Panc1 (cell line): ENCODE measurements around the gene CNTNAP1. TPM values are rescaled to one million over a fixed set of nuclear protein-coding genes. Genes with fewer than 3 reads are reported as not detected.
A peak's percentile ranks its signal among the peaks of the same experiment; 100 is the strongest.

ENCODE experiments used
- ATAC-seq: fragments of 200-7000 bp; cut with Tn5 transposase; 2 replicates; pipeline ENCODE4 v1.9.1; 2020; ENCODE audit warnings: mild to moderate bottlenecking, moderate library complexity
- BruUV-seq: library from RNA; stranded (reverse); fragments of 400-500 nt; replicated peaks from 2 replicates; lab custom pipeline; 2021; lab: Mats Ljungman, UMichigan
- CTCF ChIA-PET: fragments of 300-600 bp; sonication (Branson Sonifier 250); formaldehyde crosslinking; loops from one replicate; lab custom pipeline; 2022; ENCODE audit warnings: antibody characterized with exemption; lab: Charles Lee
- POLR2A ChIA-PET: fragments of 300-600 bp; sonication (Branson Sonifier 250); formaldehyde crosslinking; loops from one replicate; lab custom pipeline; 2022; ENCODE audit warnings: antibody characterized with exemption; lab: Charles Lee
- DNase-seq: peaks from one replicate; pipeline ENCODE4 v3.0.0-alpha.2; 2010; ENCODE audit warnings: low read depth, low spot score
- H3K27ac ChIP-seq: 2 replicates; pipeline ENCODE4 v1.5.1; 2011; ENCODE audit warnings: mild to moderate bottlenecking, low read length, inconsistent platforms
- H3K27me3 ChIP-seq: fragments of 200-500 bp; sonication (Bioruptor generic); 2 replicates; pipeline ENCODE4 v1.6.0; 2014; ENCODE audit warnings: low read length, inconsistent platforms; ENCODE audit not compliant: control insufficient read depth, insufficient read depth
- H3K36me3 ChIP-seq: fragments of 200-500 bp; sonication (Bioruptor generic); 2 replicates; pipeline ENCODE4 v1.5.1; 2014; ENCODE audit warnings: inconsistent platforms, mild to moderate bottlenecking, low read length, moderate library complexity; ENCODE audit not compliant: control insufficient read depth, insufficient read depth
- H3K4me1 ChIP-seq: 2 replicates; pipeline ENCODE4 v1.5.1; 2011; ENCODE audit warnings: inconsistent platforms, mild to moderate bottlenecking, low read length, moderate library complexity; ENCODE audit not compliant: control insufficient read depth, insufficient read depth
- H3K4me3 ChIP-seq, 2 experiments: 2 replicates each; pipeline ENCODE4 v1.5.1; 2011 to 2012; ENCODE audit warnings: low read depth in 2 of 2, low read length in 2 of 2, mild to moderate bottlenecking in 2 of 2, inconsistent platforms in 1 of 2, moderate library complexity in 1 of 2
- H3K9me3 ChIP-seq: fragments of 200-500 bp; sonication (Bioruptor generic); 2 replicates; pipeline ENCODE4 v1.5.1; 2014; ENCODE audit warnings: low read depth, mild to moderate bottlenecking, inconsistent platforms, low read length, moderate library complexity; ENCODE audit not compliant: control insufficient read depth, insufficient read depth
- POLR2AphosphoS5 ChIP-seq: IDR thresholded peaks from 2 replicates; pipeline ENCODE4 v1.6.1; 2012; ENCODE audit warnings: mild to moderate bottlenecking, low read depth, low read length, moderate library complexity
- SIN3A ChIP-seq: IDR thresholded peaks from 2 replicates; pipeline ENCODE4 v1.6.1; 2012; ENCODE audit warnings: low read depth, mild to moderate bottlenecking, low read length, moderate library complexity, borderline replicate concordance; ENCODE audit not compliant: insufficient read depth
- TCF7L2 ChIP-seq: IDR thresholded peaks from 2 replicates; pipeline ENCODE4 v1.6.1; 2011; ENCODE audit warnings: mild to moderate bottlenecking, low read depth, low read length, inconsistent platforms
- in situ Hi-C: cut with HindIII; loops from 2 replicates; pipeline ENCODE4 v1.10.0; 2016; ENCODE audit warnings: low sequenced_read_pairs, low pct_unique_long_range_greater_than_20kb
- intact Hi-C: fragments of 100-400 bp; cut with micrococcal nuclease; formaldehyde crosslinking; loops from one replicate; pipeline ENCODE4 v1.10.0; 2022; ENCODE audit not compliant: unreplicated experiment
- total RNA-seq: library from RNA; stranded (reverse); gene quantifications from one replicate; pipeline ENCODE4 v1.2.1, GENCODE V29; 2021; ENCODE audit not compliant: unreplicated experiment
- TF ChIP-seq, protein P1 (sequence below): fragments of 450-650 bp; IDR thresholded peaks from 2 replicates; pipeline ENCODE4 v1.5.1; 2017; ENCODE audit warnings: mild to moderate bottlenecking
- TF ChIP-seq, protein P2 (sequence below), 2 experiments: IDR thresholded peaks; 2 replicates each; pipeline ENCODE4 v1.6.1; 2011 to 2012; ENCODE audit warnings: low read depth in 2 of 2, control low read depth in 1 of 2, low read length in 1 of 2, mild to moderate bottlenecking in 1 of 2, moderate library complexity in 1 of 2; ENCODE audit not compliant: insufficient read depth in 1 of 2

CNTNAP1 gene
- total RNA-seq, 1 experiment from 2014 or later, result 20.4 TPM

DNA sequence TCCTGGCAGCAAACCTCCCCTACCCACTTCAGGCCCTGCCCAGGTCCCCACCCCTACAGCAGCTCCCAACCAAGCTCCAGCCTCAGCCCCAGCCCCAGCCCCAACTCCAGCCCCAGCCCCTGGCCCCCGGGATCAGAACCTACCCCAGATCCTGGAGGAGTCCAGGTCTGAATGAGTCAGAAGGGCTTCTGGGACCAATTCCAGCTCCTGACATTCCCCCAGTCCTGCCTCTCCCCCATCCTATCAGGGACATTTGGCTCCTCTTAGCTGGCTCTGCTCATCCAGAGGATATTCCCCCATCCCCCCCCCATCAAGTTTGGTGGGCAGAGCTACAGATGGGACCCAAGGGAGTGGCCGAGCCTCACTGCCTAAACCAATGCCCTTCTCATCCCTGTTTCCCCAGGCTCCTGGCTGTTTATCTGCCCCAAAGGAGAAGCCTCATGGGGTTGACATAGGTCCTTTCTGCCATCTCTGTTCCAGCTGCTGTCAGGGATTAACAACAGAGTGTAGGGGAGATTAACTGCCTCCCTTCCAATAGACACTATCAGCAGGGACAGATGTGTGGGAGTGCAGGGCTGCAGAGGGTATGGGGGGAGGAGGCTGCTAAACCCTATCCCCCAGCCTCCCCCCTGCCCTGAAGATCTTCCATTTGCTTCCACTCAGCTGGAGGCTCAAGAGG is 16.5 kb downstream of the CNTNAP1 start:
- no peaks in the 10 kb centered on the region for H3K36me3 ChIP-seq
- H3K27me3 ChIP-seq, result no peaks in the 10 kb centered on the region
- no peak overlapping the region for H3K27ac ChIP-seq
- H3K4me1 ChIP-seq, result no peaks in the 10 kb centered on the region
- no peak for DNase-seq
- intact Hi-C loops, result no loop called here
- in situ Hi-C loops, result no loop called here
- no peak for ATAC-seq
- ChIA-PET CTCF (interaction anchor here (0.6 kb wide), 1 partner anchor 648 kb away, joined by 3 read pairs; no protein-coding TSS in a partner anchor), POLR2A (no interaction called here)
- H3K4me3 ChIP-seq, result no peak overlapping the region
- BruUV-seq, result TSS peak; percentile 83
- H3K9me3 ChIP-seq, result no peaks in the 10 kb centered on the region
- no peak for TF ChIP-seq TCF7L2
- TF ChIP-seq POLR2AphosphoS5, result no peak
- TF ChIP-seq, protein P1, sequence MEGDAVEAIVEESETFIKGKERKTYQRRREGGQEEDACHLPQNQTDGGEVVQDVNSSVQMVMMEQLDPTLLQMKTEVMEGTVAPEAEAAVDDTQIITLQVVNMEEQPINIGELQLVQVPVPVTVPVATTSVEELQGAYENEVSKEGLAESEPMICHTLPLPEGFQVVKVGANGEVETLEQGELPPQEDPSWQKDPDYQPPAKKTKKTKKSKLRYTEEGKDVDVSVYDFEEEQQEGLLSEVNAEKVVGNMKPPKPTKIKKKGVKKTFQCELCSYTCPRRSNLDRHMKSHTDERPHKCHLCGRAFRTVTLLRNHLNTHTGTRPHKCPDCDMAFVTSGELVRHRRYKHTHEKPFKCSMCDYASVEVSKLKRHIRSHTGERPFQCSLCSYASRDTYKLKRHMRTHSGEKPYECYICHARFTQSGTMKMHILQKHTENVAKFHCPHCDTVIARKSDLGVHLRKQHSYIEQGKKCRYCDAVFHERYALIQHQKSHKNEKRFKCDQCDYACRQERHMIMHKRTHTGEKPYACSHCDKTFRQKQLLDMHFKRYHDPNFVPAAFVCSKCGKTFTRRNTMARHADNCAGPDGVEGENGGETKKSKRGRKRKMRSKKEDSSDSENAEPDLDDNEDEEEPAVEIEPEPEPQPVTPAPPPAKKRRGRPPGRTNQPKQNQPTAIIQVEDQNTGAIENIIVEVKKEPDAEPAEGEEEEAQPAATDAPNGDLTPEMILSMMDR, result no peak
- no peak for TF ChIP-seq SIN3A
- TF ChIP-seq, protein P2, sequence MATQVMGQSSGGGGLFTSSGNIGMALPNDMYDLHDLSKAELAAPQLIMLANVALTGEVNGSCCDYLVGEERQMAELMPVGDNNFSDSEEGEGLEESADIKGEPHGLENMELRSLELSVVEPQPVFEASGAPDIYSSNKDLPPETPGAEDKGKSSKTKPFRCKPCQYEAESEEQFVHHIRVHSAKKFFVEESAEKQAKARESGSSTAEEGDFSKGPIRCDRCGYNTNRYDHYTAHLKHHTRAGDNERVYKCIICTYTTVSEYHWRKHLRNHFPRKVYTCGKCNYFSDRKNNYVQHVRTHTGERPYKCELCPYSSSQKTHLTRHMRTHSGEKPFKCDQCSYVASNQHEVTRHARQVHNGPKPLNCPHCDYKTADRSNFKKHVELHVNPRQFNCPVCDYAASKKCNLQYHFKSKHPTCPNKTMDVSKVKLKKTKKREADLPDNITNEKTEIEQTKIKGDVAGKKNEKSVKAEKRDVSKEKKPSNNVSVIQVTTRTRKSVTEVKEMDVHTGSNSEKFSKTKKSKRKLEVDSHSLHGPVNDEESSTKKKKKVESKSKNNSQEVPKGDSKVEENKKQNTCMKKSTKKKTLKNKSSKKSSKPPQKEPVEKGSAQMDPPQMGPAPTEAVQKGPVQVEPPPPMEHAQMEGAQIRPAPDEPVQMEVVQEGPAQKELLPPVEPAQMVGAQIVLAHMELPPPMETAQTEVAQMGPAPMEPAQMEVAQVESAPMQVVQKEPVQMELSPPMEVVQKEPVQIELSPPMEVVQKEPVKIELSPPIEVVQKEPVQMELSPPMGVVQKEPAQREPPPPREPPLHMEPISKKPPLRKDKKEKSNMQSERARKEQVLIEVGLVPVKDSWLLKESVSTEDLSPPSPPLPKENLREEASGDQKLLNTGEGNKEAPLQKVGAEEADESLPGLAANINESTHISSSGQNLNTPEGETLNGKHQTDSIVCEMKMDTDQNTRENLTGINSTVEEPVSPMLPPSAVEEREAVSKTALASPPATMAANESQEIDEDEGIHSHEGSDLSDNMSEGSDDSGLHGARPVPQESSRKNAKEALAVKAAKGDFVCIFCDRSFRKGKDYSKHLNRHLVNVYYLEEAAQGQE (IDR thresholded peaks at IDR 0.05; ENCODE audit: insufficient read depth in 1 of 2, low read depth in 2 of 2, low read length in 1 of 2), result no peak

DNA sequence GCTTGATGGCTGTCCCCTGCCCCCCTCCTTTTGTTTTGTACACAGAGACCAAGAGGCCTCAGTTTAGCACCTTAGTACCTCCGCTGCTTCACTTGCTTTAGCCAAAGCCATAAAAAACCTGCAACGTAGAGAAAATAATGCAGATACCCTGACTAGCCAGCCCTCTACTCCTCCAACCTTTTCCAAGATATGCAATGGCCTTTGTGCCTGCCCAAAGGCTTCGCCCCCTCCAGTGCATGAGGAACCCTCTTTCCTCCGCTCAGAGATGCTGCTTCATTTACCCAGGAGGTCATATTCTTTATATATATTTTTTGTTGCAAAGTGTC is 17.0 kb downstream of the CNTNAP1 start:
- ChIA-PET CTCF (no interaction called here), POLR2A (no interaction called here)
- Histone ChIP-seq H3K4me3 (no peak overlapping the region), H3K27ac (no peak overlapping the region), H3K9me3 (no peaks in the 10 kb centered on the region), H3K27me3 (no peaks in the 10 kb centered on the region), H3K4me1 (no peaks in the 10 kb centered on the region), H3K36me3 (no peaks in the 10 kb centered on the region)
- DNase-seq (no peak), ATAC-seq (no peak)
- BruUV-seq, result no TSS peak
- TF ChIP-seq TCF7L2, result no peak
- TF ChIP-seq, protein P1, result no peak
- no peak for TF ChIP-seq SIN3A
- TF ChIP-seq POLR2AphosphoS5, result no peak
- TF ChIP-seq, protein P2 (IDR thresholded peaks at IDR 0.05; ENCODE audit: insufficient read depth in 1 of 2, low read depth in 2 of 2, low read length in 1 of 2), result no peak
- in situ Hi-C loops (no loop called here), intact Hi-C loops (no loop called here)
